Astrocyte (in vitro differentiated cells and primary cell): Measurements from ENCODE around the gene FBXW2. TPM values are rescaled to one million over a fixed set of nuclear protein-coding genes. Genes with fewer than 3 reads are reported as not detected.

Experiments used
- DNase-seq: peaks from one replicate; pipeline ENCODE4 v3.0.0-alpha.2; 2010; ENCODE audit warnings: low read depth
- FAIRE-seq: peaks from 2 replicates; lab custom pipeline; 2011; peaks lifted over from hg19 to GRCh38; lab: Jason Lieb, UNC
- H2AFZ ChIP-seq: 2 replicates; pipeline ENCODE4 v1.6.0; 2012; ENCODE audit warnings: low read depth, low read length, inconsistent platforms
- H3K27ac ChIP-seq: 2 replicates; pipeline ENCODE4 v1.5.1; 2011; ENCODE audit warnings: low read depth, low read length, inconsistent platforms
- H3K27me3 ChIP-seq: 2 replicates; pipeline ENCODE4 v1.6.0; 2011; ENCODE audit warnings: low read length, inconsistent platforms; ENCODE audit not compliant: insufficient read depth
- H3K36me3 ChIP-seq: 2 replicates; pipeline ENCODE4 v1.5.1; 2011; ENCODE audit warnings: low read length, inconsistent platforms; ENCODE audit not compliant: insufficient read depth
- H3K4me1 ChIP-seq: 2 replicates; pipeline ENCODE4 v1.5.1; 2011; ENCODE audit warnings: low read length, inconsistent platforms; ENCODE audit not compliant: insufficient read depth
- H3K4me2 ChIP-seq: 2 replicates; pipeline ENCODE4 v1.6.0; 2012; ENCODE audit warnings: low read length, inconsistent platforms
- H3K4me3 ChIP-seq: 2 replicates; pipeline ENCODE4 v1.5.1; 2011; ENCODE audit warnings: low read depth, mild to moderate bottlenecking, low read length, inconsistent platforms; ENCODE audit not compliant: insufficient read depth
- H3K79me2 ChIP-seq: 2 replicates; pipeline ENCODE4 v1.6.0; 2012; ENCODE audit warnings: mild to moderate bottlenecking, low read length, inconsistent platforms; ENCODE audit not compliant: insufficient read depth
- H3K9ac ChIP-seq: 2 replicates; pipeline ENCODE4 v1.6.0; 2012; ENCODE audit warnings: mild to moderate bottlenecking, low read length, inconsistent platforms
- H3K9me3 ChIP-seq: 2 replicates; pipeline ENCODE4 v1.5.1; 2012; ENCODE audit warnings: low read depth, mild to moderate bottlenecking, low read length, inconsistent platforms; ENCODE audit not compliant: insufficient read depth
- H4K20me1 ChIP-seq: 2 replicates; pipeline ENCODE4 v1.6.0; 2012; ENCODE audit warnings: low read length, inconsistent platforms; ENCODE audit not compliant: insufficient read depth
- H3K27ac Mint-ChIP-seq: one replicate; pipeline ENCODE4 v1.8.0; 2021; ENCODE audit warnings: mild to moderate bottlenecking, mixed read lengths; ENCODE audit not compliant: unreplicated experiment
- H3K27me3 Mint-ChIP-seq: one replicate; pipeline ENCODE4 v1.8.0; 2021; ENCODE audit warnings: low read depth, mixed read lengths; ENCODE audit not compliant: unreplicated experiment
- H3K36me3 Mint-ChIP-seq: one replicate; pipeline ENCODE4 v1.8.0; 2021; ENCODE audit warnings: low read depth, mixed read lengths; ENCODE audit not compliant: unreplicated experiment
- H3K4me1 Mint-ChIP-seq: one replicate; pipeline ENCODE4 v1.8.0; 2021; ENCODE audit warnings: low read depth, mixed read lengths; ENCODE audit not compliant: unreplicated experiment
- H3K4me3 Mint-ChIP-seq: one replicate; pipeline ENCODE4 v1.8.0; 2021; ENCODE audit warnings: mild to moderate bottlenecking, moderate library complexity, mixed read lengths; ENCODE audit not compliant: unreplicated experiment
- H3K9me3 Mint-ChIP-seq: one replicate; pipeline ENCODE4 v1.8.0; 2021; ENCODE audit warnings: mild to moderate bottlenecking, mixed read lengths; ENCODE audit not compliant: unreplicated experiment
- EZH2 ChIP-seq: IDR thresholded peaks from 2 replicates; pipeline ENCODE4 v1.6.1; 2012; ENCODE audit warnings: mild to moderate bottlenecking, low read length, inconsistent platforms; ENCODE audit not compliant: insufficient read depth
- total RNA-seq: library from RNA; stranded (reverse); gene quantifications from 2 replicates; pipeline ENCODE4 v1.2.1, GENCODE V29; 2021
- TF ChIP-seq, protein P1 (sequence below): IDR thresholded peaks from 2 replicates; pipeline ENCODE4 v1.5.1; 2011; ENCODE audit warnings: low read depth, mild to moderate bottlenecking, inconsistent platforms, low read length, moderate library complexity; ENCODE audit not compliant: insufficient read depth

FBXW2 gene
- total RNA-seq, 1 donor from 2014 or later = 65.7 TPM

DNA sequence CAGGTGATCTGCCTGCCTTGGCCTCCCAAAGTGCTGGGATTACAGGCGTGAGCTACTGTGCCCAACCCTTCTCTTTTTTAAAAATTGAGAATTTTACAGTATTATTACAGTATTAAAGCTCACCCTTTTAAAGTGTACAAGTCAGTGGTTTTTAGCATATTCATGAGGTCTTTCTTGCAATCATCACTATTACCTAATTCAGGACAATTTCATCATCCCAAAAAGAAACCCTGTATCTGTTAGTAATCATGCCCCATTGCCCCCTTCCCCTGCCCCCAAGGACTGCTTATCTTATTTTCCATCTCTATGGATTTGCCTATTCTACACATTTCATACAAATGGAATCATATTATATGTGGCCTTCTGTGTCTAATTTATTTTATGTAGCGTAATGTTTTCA is 56.3 kb downstream of the FBXW2 start:
- Mint-ChIP-seq H3K27me3 (no peaks in the 10 kb centered on the region), H3K27ac (no peak overlapping the region), H3K9me3 (no peaks in the 10 kb centered on the region), H3K4me1 (peaks cover 12% of the 10 kb centered on the region), H3K4me3 (no peak overlapping the region), H3K36me3 (no peaks in the 10 kb centered on the region)
- DNase-seq (no peak), FAIRE-seq (no peak)
- TF ChIP-seq, protein P1, sequence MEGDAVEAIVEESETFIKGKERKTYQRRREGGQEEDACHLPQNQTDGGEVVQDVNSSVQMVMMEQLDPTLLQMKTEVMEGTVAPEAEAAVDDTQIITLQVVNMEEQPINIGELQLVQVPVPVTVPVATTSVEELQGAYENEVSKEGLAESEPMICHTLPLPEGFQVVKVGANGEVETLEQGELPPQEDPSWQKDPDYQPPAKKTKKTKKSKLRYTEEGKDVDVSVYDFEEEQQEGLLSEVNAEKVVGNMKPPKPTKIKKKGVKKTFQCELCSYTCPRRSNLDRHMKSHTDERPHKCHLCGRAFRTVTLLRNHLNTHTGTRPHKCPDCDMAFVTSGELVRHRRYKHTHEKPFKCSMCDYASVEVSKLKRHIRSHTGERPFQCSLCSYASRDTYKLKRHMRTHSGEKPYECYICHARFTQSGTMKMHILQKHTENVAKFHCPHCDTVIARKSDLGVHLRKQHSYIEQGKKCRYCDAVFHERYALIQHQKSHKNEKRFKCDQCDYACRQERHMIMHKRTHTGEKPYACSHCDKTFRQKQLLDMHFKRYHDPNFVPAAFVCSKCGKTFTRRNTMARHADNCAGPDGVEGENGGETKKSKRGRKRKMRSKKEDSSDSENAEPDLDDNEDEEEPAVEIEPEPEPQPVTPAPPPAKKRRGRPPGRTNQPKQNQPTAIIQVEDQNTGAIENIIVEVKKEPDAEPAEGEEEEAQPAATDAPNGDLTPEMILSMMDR = no peak
- no peak for TF ChIP-seq EZH2
- H3K9me3 ChIP-seq = no peaks in the 10 kb centered on the region
- no peaks in the 10 kb centered on the region for H3K79me2 ChIP-seq
- no peak overlapping the region for H2AFZ ChIP-seq
- no peak overlapping the region for H3K4me2 ChIP-seq
- no peaks in the 10 kb centered on the region for H4K20me1 ChIP-seq
- no peak overlapping the region for H3K4me3 ChIP-seq
- peaks cover under 1% of the 10 kb centered on the region for H3K4me1 ChIP-seq
- H3K27me3 ChIP-seq = peaks cover 7% of the 10 kb centered on the region
- H3K9ac ChIP-seq = no peak overlapping the region
- H3K36me3 ChIP-seq = no peaks in the 10 kb centered on the region
- no peak overlapping the region for H3K27ac ChIP-seq

DNA sequence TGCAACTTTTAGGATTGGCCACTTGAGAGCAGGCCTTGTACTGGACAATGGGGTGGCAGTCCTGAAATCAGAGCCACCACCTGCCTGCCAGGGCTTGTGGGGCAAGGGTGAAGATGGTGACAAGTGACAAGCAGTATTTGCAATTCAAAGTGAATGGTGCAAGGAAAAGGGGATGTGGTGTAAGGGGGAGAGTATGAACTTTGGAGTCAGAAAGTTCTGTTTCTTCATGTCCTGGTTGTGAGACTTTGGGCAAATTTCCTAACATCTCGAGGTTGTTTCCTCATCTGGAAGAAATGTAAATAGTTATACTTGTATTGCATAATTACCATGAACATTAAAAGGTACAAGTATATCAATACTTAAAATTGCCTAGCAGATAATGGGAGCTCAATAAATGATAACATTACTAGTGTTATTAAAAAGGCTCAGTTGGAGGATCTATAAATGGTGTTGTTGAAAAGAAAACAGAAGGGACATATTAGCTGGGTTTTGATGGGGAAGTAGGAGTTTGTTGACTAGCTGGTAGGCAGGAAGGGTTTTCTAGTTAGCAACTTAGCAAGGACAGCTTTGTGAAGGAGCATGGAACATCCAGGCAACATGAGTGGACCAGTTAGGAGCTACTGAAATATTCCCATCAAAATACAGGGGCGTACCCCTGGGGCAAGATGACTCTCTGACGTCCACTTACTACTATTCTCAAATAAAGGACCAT is 57.6 kb downstream of the FBXW2 start:
- Histone ChIP-seq H3K27ac (no peak overlapping the region), H3K36me3 (no peaks in the 10 kb centered on the region), H4K20me1 (peaks cover 3% of the 10 kb centered on the region), H3K4me1 (peaks cover 13% of the 10 kb centered on the region), H2AFZ (no peak overlapping the region), H3K4me3 (no peak overlapping the region), H3K9me3 (no peaks in the 10 kb centered on the region), H3K27me3 (peaks cover 7% of the 10 kb centered on the region), H3K9ac (no peak overlapping the region), H3K4me2 (no peak overlapping the region), H3K79me2 (no peaks in the 10 kb centered on the region)
- no peak for FAIRE-seq
- Mint-ChIP-seq H3K27ac (no peak overlapping the region), H3K4me3 (no peak overlapping the region), H3K9me3 (no peaks in the 10 kb centered on the region), H3K36me3 (no peaks in the 10 kb centered on the region), H3K27me3 (no peaks in the 10 kb centered on the region), H3K4me1 (peaks cover 24% of the 10 kb centered on the region)
- DNase-seq = no peak
- TF ChIP-seq EZH2 = no peak
- TF ChIP-seq, protein P1 = no peak
